IMR-90 (cell line): Measurements from ENCODE around the gene ASTL.

Source experiments
- MXI1 ChIP-seq: IDR thresholded peaks from 2 replicates; pipeline ENCODE4 v1.6.1; 2012; ENCODE audit warnings: low read depth, mild to moderate bottlenecking, low read length, moderate library complexity, borderline replicate concordance
- POLR2A ChIP-seq: IDR thresholded peaks from 2 replicates; pipeline ENCODE4 v1.6.1; 2012; ENCODE audit warnings: mild to moderate bottlenecking, low read depth, low read length
- RAD21 ChIP-seq: IDR thresholded peaks from 2 replicates; pipeline ENCODE4 v1.6.1; 2012; ENCODE audit warnings: low read length, improper control_type of control experiment
- RFX5 ChIP-seq: IDR thresholded peaks from 2 replicates; pipeline ENCODE4 v1.8.0; 2012; ENCODE audit warnings: low read depth, mild to moderate bottlenecking, low read length, moderate library complexity
- TF ChIP-seq, protein P1 (sequence below): conservative IDR thresholded peaks from 2 replicates; pipeline ENCODE4 v1.5.1; 2012; ENCODE audit warnings: mild to moderate bottlenecking, low read depth, low read length, improper control_type of control experiment
- TF ChIP-seq, protein P2 (sequence below): fragments of 150-350 bp; IDR thresholded peaks from 2 replicates; pipeline ENCODE4 v1.6.1; 2016; ENCODE audit warnings: low read depth, mild to moderate bottlenecking, low read length, moderate library complexity, borderline replicate concordance

DNA sequence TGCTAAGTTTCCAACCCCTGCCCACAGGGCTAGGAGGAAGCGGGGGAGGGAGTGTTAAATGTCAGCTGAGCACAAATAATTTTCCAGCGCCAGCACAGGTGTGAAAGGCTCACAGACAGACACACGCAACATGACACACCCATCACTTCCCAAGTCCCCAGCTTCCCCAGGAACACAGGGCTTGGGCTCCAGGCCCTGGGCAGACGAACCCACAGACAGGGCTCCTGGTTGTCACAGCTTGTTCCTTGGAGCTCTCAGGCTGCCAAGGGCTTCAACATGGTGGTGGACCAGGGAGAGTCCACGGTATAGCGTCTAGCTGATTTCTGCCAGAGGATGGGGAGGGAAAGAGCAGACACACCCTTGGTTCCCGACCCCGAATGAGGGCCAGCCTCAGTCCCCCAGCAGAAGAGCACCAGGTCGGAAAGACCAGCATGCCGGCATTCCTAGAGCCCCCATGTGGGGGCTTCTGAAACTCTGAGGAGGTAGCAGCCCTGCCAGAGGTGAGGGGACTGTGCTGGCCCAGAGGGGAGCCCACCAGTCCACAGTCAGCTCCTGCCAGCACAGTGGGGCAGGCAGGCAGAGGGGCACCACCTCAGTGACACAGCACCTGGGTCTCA lies 5.0 kb upstream of the ASTL start:
- TF ChIP-seq, protein P1, sequence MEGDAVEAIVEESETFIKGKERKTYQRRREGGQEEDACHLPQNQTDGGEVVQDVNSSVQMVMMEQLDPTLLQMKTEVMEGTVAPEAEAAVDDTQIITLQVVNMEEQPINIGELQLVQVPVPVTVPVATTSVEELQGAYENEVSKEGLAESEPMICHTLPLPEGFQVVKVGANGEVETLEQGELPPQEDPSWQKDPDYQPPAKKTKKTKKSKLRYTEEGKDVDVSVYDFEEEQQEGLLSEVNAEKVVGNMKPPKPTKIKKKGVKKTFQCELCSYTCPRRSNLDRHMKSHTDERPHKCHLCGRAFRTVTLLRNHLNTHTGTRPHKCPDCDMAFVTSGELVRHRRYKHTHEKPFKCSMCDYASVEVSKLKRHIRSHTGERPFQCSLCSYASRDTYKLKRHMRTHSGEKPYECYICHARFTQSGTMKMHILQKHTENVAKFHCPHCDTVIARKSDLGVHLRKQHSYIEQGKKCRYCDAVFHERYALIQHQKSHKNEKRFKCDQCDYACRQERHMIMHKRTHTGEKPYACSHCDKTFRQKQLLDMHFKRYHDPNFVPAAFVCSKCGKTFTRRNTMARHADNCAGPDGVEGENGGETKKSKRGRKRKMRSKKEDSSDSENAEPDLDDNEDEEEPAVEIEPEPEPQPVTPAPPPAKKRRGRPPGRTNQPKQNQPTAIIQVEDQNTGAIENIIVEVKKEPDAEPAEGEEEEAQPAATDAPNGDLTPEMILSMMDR, result no peak
- TF ChIP-seq, protein P2, sequence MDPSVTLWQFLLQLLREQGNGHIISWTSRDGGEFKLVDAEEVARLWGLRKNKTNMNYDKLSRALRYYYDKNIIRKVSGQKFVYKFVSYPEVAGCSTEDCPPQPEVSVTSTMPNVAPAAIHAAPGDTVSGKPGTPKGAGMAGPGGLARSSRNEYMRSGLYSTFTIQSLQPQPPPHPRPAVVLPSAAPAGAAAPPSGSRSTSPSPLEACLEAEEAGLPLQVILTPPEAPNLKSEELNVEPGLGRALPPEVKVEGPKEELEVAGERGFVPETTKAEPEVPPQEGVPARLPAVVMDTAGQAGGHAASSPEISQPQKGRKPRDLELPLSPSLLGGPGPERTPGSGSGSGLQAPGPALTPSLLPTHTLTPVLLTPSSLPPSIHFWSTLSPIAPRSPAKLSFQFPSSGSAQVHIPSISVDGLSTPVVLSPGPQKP, result no peak
- TF ChIP-seq RAD21 (no peak), RFX5 (no peak), POLR2A (no peak), MXI1 (no peak)
